Activated CD8-positive, alpha-beta memory T cell treated with anti-CD3 and anti-CD28 coated beads for 36 hours (primary cell): ENCODE results near the gene DNER. TPM values are rescaled to one million over a fixed set of nuclear protein-coding genes. Genes with fewer than 3 reads are reported as not detected.
"Not testable (repeated sequence)": the region's sequence is repeated elsewhere in the genome, so short reads cannot be mapped to it uniquely, and the experiment has no call there.

Experiments
- CTCF ChIA-PET: fragments of 350-600 bp; sonication (Branson Sonifier 250); formaldehyde crosslinking; loops from one replicate; lab custom pipeline; 2021; ENCODE audit warnings: antibody characterized with exemption; lab: Charles Lee
- POLR2A ChIA-PET: fragments of 350-600 bp; sonication (Branson Sonifier 250); formaldehyde crosslinking; loops from one replicate; lab custom pipeline; 2021; ENCODE audit warnings: antibody characterized with exemption; lab: Charles Lee
- total RNA-seq, 2 experiments: library from RNA; stranded (reverse); gene quantifications; one replicate each; pipeline ENCODE4 v1.2.3, GENCODE V29; 2021

DNER gene
- total RNA-seq, 2 experiments from 2014 or later = not detected

- POLR2A ChIA-PET = no interaction called here
- CTCF ChIA-PET = no interaction called here
Observed at GRCh38 chr2:229719926-229720647, 5.7 kb upstream of the DNER start.

- ChIA-PET CTCF (no interaction called here), POLR2A (no interaction called here)
Observed at GRCh38 chr2:229718057-229718456, 3.7 kb upstream of the DNER start.

DNA sequence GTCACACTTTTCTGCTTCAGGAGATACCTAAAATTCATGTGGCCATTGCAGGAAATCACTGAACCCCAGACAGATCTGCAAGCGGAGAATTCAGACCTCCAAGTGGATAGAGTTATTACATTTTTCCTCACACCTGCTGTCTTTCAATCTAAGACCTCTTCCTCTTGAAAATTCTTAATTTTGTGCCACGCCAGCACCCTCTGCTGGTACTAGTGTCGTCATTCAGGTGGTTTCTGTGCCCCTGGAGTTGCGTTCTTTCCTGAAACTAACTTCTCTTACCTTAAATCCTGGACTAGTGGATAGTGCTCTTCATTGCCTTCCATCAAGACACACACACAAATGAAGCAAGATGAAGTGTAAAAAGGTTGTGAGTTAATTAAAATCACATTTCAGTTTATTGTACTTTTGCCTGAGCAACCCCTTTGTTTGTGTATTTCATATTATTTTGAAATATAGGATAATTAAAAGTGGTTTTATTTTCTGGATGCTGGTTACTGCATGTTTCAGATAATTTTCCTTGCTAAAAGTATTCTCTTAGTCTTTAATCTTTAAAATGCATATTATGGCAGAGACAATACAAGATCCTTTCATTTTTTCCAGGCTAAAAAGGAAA is 1.6 kb upstream of the DNER start:
- ChIA-PET CTCF (no interaction called here), POLR2A (no interaction called here)

DNA sequence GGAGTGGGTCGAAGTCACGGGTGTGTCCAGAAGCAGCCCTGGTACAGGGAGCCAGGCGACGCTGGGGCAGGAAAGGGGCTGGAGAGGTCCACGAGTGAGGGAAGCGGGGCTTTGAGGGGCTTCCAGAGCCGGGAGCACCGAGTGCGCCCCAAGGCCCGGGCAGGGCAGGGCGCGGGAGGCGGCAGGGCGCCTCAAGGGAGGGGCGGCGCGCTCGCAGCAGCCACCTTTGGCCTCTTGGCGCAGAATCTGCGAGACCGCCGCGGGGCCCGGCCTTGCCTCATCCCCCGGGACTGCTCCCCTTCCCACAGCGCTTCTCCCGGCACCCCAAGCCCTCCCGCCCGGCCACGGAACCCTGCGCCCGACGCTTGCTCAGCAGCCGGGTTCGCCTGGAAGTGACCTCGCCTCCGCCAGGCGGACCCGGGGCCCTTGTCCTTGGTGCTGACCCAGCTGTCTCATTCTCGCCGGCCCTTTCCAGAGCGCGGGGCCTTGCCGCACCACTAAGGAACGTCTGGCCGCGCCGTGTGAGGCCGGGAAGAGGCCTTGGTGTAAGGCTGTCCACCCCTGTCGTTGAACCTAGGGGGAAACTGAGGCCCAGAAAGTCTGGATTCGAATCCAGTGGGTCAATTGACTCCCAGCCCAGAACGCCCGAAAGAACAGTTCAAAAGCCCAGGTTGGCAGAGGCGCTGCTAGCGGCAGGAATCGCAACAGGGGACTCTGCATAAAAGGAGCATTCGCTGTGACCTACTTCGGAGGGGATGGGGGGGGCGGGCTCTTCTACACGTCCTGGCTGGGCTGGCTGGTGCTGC is 584 bp upstream of the DNER start:
- CTCF ChIA-PET = no interaction called here

DNA sequence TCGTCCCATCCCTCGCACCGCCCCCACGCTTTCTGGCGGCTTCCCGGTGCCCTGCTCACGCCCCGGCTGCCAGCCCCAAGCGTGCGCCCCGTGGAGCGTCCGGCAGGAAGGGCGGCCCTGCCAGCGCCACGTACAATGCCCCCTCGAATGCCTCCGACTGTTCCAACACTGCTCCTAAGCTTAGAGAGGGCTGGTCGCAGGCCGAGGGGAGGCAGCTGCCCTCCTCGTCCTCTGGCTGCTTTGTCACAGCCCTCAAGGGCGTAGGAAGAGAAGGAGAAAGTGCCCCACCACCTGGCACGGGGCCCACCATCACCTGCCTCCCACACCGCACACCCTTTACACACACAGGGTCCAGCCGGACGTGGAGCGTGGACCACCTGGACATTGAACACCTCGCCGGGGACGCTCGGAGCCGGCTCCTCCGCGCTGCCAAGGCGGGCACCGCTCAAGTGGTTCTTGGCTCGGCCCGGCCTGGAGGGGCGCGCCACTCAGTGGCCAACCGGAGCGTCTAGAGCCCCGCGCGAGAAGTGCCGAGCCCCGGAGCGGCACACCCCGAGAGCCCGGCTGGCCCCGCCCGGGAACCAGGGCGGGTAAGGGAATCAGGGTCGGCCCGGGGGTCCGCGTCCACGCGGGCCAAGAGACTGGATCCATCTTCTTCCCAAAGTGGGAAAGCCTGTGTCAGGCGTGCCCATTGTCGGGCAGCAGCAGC is 830 bp downstream of the DNER start:
- POLR2A ChIA-PET = no interaction called here
- CTCF ChIA-PET = no interaction called here

More for the DNA sequence above, 584 bp upstream of the DNER start:
- POLR2A ChIA-PET = no interaction called here

GRCh38 chr2:229712136-229712535 is 2.2 kb downstream of the DNER start:
- ChIA-PET CTCF (no interaction called here), POLR2A (no interaction called here)

DNA sequence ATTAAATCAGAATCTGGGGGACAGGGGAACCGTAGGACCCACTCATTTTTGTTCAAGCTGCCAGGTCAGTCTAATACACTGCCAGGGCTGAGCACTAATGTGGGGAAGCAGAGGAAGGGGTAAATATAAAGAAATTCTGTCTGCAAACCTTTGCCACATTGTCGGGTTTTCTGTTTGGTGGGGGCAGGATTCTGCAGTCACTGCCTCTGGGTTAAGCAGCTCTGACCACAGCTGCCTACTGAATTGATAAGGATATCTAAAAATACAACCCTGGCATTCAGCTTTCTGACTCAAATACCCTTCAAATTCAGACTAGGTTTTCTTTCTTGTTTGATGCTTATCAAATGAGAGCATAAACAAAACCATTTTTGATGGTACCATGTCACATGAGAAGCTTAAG is 6.0 kb downstream of the DNER start:
- ChIA-PET CTCF (no interaction called here), POLR2A (no interaction called here)

GRCh38 chr2:229703909-229704630 is 10.3 kb downstream of the DNER start:
- CTCF ChIA-PET = no interaction called here
- POLR2A ChIA-PET = no interaction called here

DNA sequence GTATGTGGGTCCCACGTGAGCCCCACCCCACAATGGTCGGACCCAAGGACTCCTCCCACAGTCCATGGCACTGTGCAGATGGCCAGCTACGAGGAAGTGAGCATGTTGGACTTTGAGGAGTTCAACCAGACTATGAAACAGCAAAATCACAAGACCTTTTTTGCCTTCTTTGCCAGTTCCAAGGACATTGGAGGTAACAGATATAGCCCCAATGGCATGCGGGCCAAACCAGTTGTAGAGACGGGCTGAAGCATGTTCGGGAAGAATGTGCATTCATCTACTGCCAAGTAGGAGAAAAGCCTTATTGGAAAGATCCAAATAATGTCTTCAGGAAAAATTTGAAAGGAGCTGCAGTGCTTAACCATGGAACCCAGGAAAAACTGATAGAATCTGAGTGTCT is 12.6 kb downstream of the DNER start:
- CTCF ChIA-PET = no interaction called here
- POLR2A ChIA-PET = no interaction called here

GRCh38 chr2:229701062-229701461 is 13.3 kb downstream of the DNER start:
- CTCF ChIA-PET = no interaction called here
- POLR2A ChIA-PET = no interaction called here

DNA sequence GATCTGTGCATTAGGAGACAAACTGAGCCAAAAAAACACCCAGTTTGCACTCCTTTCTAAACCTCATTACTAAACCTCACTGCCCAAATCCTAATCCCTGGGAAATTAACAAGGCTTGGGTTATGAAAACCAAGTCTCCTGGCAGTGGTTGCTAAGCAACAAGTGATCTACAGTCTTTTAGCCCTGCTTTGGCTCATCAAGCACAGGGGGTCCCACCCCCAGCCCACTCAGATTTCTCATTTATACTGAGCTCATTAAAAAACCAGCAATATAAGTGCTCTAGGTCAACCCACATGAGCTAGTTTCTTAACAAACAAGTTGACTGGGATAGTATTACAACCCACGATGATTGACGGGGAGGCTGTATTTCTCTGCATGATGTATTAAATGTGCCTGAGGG is 18.4 kb downstream of the DNER start:
- POLR2A ChIA-PET = no interaction called here

DNA sequence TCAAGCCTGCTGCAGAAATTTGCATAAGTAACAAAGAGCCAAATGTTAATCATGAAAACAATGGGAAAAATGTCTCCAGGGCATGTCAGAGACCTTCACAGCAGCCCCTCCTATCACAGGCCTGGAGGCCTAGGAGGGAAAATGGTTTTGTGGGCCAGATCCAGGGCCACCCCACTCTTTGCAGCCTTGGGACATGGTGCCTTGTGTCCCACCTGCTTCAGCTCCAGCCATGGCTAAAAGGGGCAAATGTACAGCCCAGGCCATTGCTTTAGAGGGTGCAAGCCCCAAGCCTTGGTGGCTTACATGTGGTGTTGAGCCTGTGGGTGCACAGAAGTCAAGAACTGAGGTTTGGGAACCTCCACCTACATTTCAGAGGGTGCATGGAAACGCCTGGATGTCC is 20.5 kb downstream of the DNER start:
- CTCF ChIA-PET, POLR2A ChIA-PET: not testable (repeated sequence)

More for the DNA sequence above, 18.4 kb downstream of the DNER start:
- CTCF ChIA-PET = no interaction called here

GRCh38 chr2:229691631-229692030 is 22.7 kb downstream of the DNER start:
- ChIA-PET POLR2A (no interaction called here), CTCF (no interaction called here)

DNA sequence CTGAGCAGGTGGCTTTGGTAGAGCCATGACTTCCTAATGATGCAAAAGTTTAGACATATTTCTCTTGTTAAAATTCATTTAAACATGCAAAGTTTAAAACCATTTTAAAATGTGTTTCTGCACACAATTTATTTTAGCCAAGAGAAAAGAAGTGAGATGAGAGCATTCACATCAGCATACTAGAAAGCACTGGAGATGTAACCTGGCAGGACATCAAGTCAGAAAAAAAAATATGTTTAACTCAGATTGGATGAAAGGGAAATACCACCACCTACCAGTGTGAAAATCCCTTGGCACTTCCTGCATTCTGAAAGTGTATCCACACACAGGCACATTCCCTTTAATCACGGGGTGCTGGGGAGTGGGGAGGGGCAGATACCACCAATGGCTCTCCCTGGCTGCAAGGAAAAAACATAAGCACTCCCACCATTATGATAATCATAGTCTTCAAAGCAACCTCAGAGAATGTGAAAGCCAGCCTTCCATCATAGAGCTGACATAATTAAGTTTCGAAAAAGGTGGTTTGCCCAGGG is 25.0 kb downstream of the DNER start:
- POLR2A ChIA-PET = no interaction called here
- CTCF ChIA-PET = no interaction called here

GRCh38 chr2:229688141-229688540 is 26.2 kb downstream of the DNER start:
- ChIA-PET POLR2A (no interaction called here), CTCF (no interaction called here)

DNA sequence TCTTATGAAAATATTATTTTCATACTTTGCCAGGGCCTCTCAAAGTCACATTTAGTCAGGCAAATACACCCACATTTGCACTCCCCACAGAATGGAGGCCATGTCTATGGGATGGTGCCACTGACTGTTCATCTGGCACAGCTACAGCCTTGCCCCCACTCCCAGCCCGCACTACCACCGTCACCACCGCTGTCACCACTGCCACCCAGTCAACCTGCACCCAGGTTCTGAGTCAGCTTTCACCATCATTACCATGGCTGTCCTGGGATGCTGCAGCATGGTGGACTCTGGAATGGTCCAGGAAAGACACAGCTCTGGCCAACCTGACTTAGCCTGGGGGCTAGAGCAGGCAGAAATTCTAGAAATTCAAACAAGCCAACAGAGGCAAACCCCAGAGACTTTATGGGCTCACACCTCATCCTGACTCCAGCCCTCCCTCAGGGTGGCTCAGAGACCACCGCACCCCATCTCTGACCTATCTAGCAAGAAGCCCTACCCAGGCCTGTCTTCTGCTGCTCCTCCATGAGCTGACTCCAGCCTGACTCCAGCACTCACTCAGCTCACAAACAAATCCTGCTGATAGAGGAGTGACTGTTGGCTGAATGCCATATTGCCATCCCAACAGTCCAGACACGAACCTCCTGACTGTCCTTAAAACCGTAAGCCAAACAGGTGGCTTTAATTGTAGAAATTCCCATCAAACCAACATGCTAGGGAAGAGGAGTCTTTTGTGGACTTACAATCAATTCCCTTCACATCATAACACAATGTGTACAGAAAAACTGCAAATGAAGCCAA is 28.0 kb downstream of the DNER start:
- ChIA-PET POLR2A (no interaction called here), CTCF (no interaction called here)

DNA sequence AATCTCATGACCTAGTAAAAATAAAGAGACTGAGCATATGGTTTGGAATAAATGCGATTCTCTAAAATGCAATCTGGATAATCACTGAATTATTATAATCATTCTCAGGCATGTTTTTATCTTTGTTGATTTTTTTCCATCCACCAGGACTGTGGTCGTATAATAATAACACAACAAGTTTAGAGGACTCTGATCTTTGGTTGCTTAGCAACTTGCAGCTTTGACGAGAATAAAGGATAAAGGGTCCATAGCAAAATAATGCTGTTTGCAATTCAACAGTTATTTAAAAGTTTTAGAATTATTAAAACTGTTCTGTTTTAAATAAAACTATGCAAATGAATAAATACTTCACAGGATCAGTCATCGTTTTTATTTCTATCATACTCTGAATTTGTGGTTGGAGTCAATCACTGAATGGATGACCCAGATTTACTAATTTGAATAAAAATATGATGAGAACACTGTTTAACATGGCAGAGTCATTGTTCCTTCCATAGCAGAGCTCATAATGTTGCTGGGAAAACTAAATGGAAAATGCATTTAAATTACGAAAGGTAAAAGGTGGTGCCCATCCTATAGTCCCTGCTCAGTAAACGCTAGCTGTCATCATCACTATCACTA is 29.3 kb downstream of the DNER start:
- ChIA-PET POLR2A (no interaction called here), CTCF (no interaction called here)
